OCI-LY3 (cell line): ENCODE results near the gene SPATS2.

ENCODE experiments used
- H2AFZ ChIP-seq: fragments of 200-600, 300-600 bp; shearing (Covaris generic); 2 replicates; pipeline ENCODE4 v1.6.0; 2014; ENCODE audit warnings: antibody characterized with exemption, low read depth, low read length
- H3K27ac ChIP-seq: fragments of 200-600, 300-600 bp; sonication (generic); 2 replicates; pipeline ENCODE4 v1.5.1; 2014; ENCODE audit warnings: mild to moderate bottlenecking, low read length, moderate library complexity, mixed read lengths
- H3K27me3 ChIP-seq: fragments of 200-600, 300-600 bp; sonication (generic); 2 replicates; pipeline ENCODE4 v1.6.1; 2014; ENCODE audit warnings: low read depth, low read length, mixed read lengths
- H3K36me3 ChIP-seq: fragments of 200-600, 300-600 bp; sonication (generic); replicated peaks from 2 replicates; pipeline ENCODE3; 2014; ENCODE audit warnings: low read depth, low read length, mixed read lengths
- H3K4me1 ChIP-seq: fragments of 300-600, 200-600 bp; sonication (generic); 2 replicates; pipeline ENCODE4 v1.6.1; 2014; ENCODE audit warnings: low read length, mixed read lengths
- H3K4me2 ChIP-seq: fragments of 200-600, 300-600 bp; sonication (generic); 2 replicates; pipeline ENCODE4 v1.6.1; 2014; ENCODE audit warnings: low read length, mixed read lengths
- H3K4me3 ChIP-seq: fragments of 300-600, 200-600 bp; sonication (generic); 2 replicates; pipeline ENCODE4 v1.5.1; 2014; ENCODE audit warnings: antibody characterized with exemption, mild to moderate bottlenecking, low read length, moderate library complexity
- H3K79me2 ChIP-seq: fragments of 300-600, 200-600 bp; shearing (Covaris generic); 2 replicates; pipeline ENCODE4 v1.6.1; 2014; ENCODE audit warnings: mild to moderate bottlenecking, low read length, mixed read lengths
- H3K9ac ChIP-seq: fragments of 300-600, 200-600 bp; shearing (Covaris generic); 2 replicates; pipeline ENCODE4 v1.6.0; 2014; ENCODE audit warnings: mild to moderate bottlenecking, low read length, moderate library complexity
- H3K9me3 ChIP-seq: fragments of 200-600, 300-600 bp; shearing (Covaris generic); 2 replicates; pipeline ENCODE4 v1.6.1; 2014; ENCODE audit warnings: low read length, mixed read lengths; ENCODE audit not compliant: insufficient read depth
- H4K20me1 ChIP-seq: fragments of 200-600, 300-600 bp; sonication (generic); 2 replicates; pipeline ENCODE4 v1.6.1; 2016; ENCODE audit warnings: low read length, mixed read lengths; ENCODE audit not compliant: insufficient read depth
- CTCF ChIP-seq: fragments of 200-600, 300-600 bp; sonication (generic); IDR thresholded peaks from 2 replicates; pipeline ENCODE4 v1.5.1; 2014; ENCODE audit warnings: antibody characterized with exemption, low read length, low read depth
- EZH2phosphoT487 ChIP-seq: fragments of 200-600 bp; shearing (Covaris generic); IDR thresholded peaks from 2 replicates; pipeline ENCODE4 v1.6.1; 2018; ENCODE audit warnings: antibody characterized with exemption, mixed run types, low read depth

The SPATS2 gene

GRCh38 chr12:49483619-49484018 is 116.4 kb downstream of the SPATS2 start:
- Histone ChIP-seq H3K27me3 (no peaks in the 10 kb centered on the region), H3K4me3 (no peak overlapping the region), H3K36me3 (peaks cover 3% of the 10 kb centered on the region), H3K4me2 (no peak overlapping the region), H4K20me1 (no peaks in the 10 kb centered on the region), H3K4me1 (peaks cover 21% of the 10 kb centered on the region), H3K79me2 (no peaks in the 10 kb centered on the region), H3K9me3 (no peaks in the 10 kb centered on the region), H3K9ac (no peak overlapping the region), H2AFZ (no peak overlapping the region), H3K27ac (no peak overlapping the region)
- no peak for TF ChIP-seq CTCF
- TF ChIP-seq EZH2phosphoT487: no peak

DNA sequence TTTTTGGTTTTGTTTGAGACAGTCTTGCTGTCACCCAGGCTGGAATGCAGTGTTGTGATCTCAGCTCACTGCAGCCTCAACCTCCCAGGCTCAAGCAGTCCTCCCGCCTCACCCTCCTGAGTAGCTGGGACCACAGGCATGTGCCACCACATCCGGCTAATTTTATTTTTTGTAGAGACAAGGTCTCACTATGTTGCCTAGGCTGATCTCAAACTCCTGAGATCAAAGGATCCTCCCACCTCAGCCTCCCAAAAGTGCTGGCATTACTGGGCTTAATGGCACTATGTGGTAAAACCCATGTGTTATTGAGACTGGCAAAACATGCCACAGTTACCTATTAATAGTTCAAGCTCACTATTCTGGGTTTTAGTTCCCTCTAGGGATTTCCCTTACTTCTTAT is 120.3 kb downstream of the SPATS2 start:
- Histone ChIP-seq H3K79me2 (no peaks in the 10 kb centered on the region), H3K4me3 (peak overlapping the region; percentile 54), H2AFZ (no peak overlapping the region), H3K9ac (peak overlapping the region; percentile 30; the same call in 1 of the 2 replicates), H4K20me1 (no peaks in the 10 kb centered on the region), H3K36me3 (peaks cover 3% of the 10 kb centered on the region), H3K4me2 (peak overlapping the region; percentile 79), H3K27me3 (no peaks in the 10 kb centered on the region), H3K4me1 (peaks cover 24% of the 10 kb centered on the region), H3K9me3 (no peaks in the 10 kb centered on the region), H3K27ac (peak overlapping the region; percentile 71)
- TF ChIP-seq CTCF: no peak
- TF ChIP-seq EZH2phosphoT487: no peak

GRCh38 chr12:49489154-49489553 is 121.9 kb downstream of the SPATS2 start:
- Histone ChIP-seq H3K9ac (no peak overlapping the region), H4K20me1 (no peaks in the 10 kb centered on the region), H3K27ac (no peak overlapping the region), H2AFZ (no peak overlapping the region), H3K4me2 (no peak overlapping the region), H3K4me1 (peaks cover 24% of the 10 kb centered on the region), H3K4me3 (no peak overlapping the region), H3K27me3 (no peaks in the 10 kb centered on the region), H3K36me3 (peaks cover 3% of the 10 kb centered on the region), H3K9me3 (no peaks in the 10 kb centered on the region), H3K79me2 (no peaks in the 10 kb centered on the region)
- TF ChIP-seq EZH2phosphoT487: no peak
- no peak for TF ChIP-seq CTCF

DNA sequence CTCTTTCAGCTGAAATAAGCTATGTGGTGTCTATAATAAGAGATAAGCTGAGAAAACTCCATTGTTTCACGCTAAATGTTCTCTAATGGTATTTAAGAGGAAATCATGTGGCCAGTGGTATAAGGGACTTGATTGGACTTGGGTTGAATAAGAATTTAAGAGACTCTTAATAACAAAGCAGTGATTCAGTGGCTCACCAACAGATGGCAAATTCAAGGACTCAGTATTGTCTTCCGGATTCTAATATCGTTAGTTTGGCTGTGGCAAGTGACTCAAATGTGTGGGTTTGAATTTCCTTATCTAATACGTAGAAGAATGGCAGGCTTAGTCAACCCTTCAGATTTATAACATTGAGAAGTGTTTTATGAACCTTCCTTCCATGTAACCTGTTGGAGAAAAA is 122.5 kb downstream of the SPATS2 start:
- Histone ChIP-seq H3K36me3 (peaks cover 1% of the 10 kb centered on the region), H3K27ac (no peak overlapping the region), H3K9ac (no peak overlapping the region), H3K4me3 (no peak overlapping the region), H2AFZ (no peak overlapping the region), H3K4me1 (peaks cover 24% of the 10 kb centered on the region), H3K9me3 (no peaks in the 10 kb centered on the region), H3K4me2 (no peak overlapping the region), H4K20me1 (no peaks in the 10 kb centered on the region), H3K79me2 (no peaks in the 10 kb centered on the region), H3K27me3 (no peaks in the 10 kb centered on the region)
- TF ChIP-seq EZH2phosphoT487 (no peak), CTCF (no peak)
